SKM-1 treated with dmso at 0.1 percent for 144 hours (cell line): ENCODE measurements around the gene P2RY10.
"Not testable (repeated sequence)": the region's sequence is repeated elsewhere in the genome, so short reads cannot be mapped to it uniquely, and the experiment has no call there.

ENCODE experiments used
- DNase-seq: peaks from one replicate; lab custom pipeline; 2025; ENCODE audit not compliant: unreplicated experiment; lab: John Stamatoyannopoulos, UW

Gene P2RY10, protein sequence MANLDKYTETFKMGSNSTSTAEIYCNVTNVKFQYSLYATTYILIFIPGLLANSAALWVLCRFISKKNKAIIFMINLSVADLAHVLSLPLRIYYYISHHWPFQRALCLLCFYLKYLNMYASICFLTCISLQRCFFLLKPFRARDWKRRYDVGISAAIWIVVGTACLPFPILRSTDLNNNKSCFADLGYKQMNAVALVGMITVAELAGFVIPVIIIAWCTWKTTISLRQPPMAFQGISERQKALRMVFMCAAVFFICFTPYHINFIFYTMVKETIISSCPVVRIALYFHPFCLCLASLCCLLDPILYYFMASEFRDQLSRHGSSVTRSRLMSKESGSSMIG

DNA sequence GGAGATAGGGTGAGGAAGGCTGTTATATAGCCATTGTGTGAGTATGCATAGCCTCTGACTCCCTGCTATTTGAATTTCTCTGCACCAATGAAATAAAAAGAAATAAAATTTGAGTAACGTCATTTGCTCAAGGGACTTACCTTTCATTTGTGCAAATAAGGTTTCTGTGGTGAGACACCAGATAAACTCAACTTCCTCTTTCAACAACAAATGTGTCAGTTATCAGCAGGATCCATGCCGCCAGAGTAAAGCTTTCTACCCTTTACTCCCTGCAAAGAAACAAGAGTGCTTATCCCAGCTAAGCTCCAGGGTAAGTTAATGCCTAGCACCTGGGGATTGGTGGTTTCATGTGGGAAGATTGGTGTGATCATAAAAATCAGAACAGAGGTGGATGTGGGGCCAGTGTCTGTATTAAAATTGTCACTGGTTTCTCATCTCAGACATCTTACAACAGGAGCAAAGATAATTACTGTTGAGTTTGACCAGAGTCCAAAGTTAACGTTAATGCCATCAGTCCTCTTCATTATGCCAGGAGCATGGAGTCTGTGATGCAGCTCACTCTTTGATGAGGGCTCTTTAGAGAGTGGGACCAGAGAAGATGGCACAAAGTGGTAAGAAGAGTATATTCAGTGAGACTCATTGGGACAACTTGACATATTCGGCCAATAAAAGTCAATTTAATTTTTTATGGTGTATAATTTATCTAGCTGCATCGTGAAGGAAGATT, at the start of gene P2RY10:
Gene P2RY10, plus strand, starts transcription at position 206 of the 727 bp plus-strand sequence. CDS start 15,130 bp downstream, outside the sequence.
- no peak for DNase-seq

DNA sequence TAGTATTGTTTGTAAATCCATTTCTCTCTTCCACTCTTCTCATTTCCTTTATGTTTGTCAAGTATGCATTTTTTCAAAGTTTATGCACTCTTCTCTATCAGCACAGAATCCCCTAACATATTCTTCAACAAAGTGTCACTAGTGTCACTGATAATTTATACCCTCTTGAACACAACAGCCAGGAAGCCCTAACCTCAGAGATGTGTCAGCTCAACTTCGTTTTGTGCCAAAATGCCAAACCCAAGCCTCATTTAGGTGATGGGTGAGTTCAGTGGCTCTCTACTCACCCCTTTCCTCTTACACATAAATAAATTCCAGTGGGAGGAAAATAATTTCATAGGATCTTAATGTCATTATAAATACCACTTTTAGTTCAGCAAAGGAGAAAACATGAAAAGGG, 22.4 kb upstream of the P2RY10 start:
- DNase-seq: no peak

DNA sequence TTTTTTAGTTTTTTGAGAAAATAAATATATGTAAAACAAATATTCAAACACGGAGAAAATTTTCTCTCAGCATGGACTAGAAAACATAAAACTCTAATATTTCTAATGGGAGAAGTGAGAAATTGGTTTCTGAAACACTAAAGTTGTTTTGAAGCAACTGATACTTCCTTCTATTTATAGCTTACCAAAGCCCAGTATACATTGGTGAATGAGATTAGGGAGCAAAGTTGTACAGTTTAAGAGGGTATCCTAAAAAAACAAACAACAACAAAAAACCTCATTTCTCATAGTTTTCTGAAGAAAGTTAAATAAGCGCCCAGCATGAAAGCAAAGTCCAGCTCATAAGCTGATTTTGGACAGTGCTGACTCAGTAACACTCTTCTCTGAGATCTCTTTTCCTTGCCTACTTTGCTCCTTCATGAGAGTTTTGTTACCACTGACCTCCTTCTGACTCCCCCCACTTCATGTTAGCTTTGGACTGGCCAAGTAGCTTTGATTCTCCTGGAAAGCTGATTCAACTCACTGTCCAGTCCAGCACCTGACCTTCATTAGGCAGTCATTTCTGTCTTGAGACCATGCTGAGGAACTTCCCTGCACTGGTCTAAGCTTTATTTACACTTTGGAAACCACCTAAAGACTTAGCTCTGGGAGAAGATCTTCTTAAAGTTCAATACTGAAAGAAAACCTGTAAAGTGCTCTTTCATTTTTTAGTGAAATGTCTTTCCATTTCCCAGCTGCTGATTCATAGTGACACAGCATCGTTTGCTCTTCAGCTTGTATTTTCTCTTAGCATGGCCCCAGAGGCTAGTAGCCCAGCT, 21.8 kb upstream of the P2RY10 start:
- no peak for DNase-seq

DNA sequence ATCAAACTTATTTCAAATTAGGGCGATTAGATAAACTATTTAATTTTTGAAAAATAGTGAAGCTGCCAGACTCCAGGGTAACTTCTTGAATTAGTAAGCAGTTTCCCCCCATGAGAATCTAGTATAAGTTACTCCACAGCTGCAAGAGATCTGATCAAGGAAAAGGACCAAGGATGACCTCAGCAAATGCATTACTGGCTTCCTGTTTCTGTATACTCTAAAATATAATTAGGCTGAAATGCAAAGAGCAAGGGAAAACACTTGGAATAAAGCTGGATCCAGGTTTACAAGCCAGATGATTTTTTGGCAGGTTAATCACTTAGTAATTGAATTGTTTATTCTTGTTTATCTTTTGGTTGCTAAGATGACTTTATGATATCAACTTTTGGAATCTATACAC, 13.4 kb upstream of the P2RY10 start:
- DNase-seq: no peak

DNA sequence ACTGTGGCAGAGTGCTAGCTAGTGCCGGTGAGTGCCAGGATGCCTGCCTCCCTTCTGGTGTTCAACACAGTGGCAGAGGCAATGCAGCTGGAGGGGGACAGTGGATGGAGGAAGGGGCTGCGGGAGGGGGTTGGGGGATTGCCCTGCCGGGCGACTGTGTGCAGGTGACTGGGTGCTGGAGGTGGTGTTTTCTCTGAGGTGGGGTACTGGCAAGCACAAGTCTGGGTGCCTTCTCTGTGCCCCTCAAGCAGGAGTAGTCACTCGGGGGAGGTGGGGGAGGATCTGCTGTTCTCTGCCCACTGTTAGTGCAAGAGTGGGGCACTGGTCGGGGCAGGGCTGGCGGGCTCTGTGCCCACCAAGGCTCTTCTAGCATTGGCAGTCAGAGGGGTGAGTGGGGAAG, 10.3 kb upstream of the P2RY10 start:
- no peak for DNase-seq

DNA sequence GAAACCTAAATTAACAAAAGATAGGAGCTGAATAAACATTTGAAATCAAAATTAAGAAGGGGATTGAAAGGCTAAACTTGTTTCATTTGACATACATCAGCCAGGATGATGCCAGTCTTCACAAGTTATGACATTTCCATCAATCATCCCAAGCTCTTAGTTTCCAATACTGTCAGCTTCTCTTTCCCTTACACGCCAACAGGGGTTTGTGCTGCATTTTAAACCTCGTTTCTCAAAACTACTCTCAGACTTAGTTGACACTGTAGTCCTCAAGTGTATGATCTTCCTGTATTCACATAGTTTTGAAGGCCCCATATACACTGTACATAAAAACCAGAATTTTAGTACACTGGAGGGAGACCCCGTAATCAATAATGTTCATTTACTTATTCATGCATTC, 840 bp upstream of the P2RY10 start:
- DNase-seq: no peak

DNA sequence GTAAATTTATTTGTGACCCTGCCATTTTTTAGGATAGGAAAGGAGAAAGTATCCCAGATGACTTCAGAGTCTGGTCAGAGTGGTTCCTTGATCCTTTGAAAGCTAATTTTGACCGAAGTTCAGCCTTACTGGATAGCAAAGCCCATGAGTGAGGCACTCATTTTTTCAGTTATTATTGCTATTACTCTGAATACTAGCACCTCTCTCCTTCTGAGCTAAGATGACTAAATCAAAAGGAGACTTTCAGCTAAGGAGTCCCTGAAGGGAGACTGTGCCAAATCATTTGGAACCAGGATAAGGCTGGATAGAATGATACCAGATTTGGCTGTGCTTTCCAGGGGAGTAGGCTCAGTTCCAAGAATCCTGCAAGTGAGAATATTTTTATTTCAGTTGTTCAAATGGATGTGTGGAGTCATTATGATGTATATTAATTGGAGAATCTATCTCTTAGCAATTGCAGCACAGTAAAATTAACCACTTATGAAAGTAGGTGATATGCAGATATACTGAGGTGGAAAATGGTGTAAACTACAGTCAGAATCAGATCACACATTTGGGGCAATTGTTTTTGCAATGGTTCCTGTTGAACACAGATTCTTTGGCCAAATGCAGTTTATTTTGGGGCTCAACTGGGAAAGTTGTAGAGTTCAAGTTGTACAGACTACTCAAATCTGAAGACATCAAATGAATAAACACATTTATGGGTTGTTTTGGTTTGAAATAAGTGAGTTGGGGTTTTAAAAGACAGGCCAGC, 1.2 kb downstream of the P2RY10 start:
- DNase-seq: no peak

DNA sequence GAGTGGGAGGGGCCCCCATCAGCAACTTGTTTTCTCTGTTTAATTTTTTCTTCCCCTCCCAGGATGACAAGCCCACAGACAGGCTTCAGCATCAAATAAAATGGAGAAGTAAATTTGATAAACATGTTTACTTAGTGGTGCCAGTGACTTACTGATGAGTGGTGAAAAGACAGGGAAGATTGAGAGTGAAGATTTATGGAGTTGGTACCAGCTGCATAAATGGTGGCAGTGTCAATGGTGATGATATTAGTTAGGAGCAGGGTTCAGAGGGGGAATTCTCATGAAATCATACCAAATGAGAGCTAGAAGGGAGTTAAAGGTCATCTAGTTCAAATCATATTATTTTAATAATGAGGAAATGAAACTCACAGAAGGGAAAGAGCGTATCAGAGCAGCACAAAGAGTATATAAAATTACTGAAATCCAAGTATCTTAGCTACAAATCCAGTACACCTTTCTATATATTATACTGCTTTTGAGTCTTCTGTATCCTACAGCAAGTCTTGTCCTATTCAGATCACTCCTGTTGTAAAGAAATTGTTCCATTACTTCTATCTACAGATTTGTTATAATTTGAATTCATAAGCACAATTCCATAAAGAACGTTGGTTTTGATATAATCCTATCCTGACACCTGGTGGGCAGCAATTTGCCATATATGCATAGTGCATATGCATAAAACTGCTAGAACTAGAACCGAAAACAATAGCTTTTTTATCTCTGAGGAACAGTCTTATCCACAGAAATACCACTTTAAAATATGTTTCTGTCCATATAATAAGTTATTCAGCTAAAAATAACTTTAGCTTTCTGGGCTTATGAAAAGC, 5.0 kb downstream of the P2RY10 start:
- no peak for DNase-seq

DNA sequence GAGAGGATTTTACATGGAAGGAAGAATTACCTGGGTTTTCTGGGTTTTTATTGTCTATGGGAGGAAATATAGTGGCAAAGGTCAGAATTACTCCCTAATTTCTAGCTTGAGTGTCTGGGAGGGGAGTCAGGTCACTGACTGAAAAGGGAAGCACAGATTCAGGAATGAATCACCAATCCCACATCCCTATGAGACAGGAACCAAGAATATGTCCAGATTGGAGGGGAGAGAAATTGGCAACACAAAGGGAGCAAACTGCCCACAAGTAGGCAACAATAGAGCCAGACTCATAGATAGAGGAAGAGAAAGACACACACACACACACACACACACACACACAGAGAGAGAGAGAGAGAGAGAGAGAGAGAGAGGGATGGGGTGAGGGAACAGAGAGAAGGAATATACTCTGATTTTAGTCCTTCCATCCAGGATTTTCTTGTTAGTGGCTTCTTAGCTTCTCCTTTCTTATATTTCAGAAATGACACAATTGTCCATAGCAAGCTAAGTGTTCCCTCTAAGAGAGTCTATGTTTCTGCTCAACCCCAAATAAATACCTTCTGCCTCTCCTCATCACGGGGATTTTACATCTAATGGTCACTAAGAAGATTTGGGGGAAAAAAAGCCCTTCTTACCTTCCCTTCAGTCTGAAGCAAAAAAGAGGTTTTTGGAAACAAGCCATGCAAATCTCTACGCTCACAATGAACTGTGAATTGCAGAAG, 12.0 kb downstream of the P2RY10 start:
- no peak for DNase-seq

DNA sequence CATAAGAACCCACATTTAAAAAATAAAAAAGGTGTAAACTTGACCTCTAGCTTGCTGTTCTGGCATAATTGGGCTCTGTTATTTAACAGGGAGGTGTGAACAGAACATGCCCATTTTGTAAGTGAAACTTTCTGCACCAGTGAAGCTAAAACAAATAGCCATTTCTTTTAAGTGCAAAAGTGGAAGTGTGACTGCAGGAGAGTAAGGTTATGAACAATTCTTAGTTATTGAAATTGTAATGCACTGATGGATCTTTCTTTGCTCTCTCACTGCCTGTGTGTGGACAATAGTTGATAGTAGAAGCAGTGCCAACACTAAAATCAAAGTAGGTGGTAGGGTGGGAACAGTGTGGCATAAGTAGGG, 12.6 kb downstream of the P2RY10 start:
- no peak for DNase-seq

DNA sequence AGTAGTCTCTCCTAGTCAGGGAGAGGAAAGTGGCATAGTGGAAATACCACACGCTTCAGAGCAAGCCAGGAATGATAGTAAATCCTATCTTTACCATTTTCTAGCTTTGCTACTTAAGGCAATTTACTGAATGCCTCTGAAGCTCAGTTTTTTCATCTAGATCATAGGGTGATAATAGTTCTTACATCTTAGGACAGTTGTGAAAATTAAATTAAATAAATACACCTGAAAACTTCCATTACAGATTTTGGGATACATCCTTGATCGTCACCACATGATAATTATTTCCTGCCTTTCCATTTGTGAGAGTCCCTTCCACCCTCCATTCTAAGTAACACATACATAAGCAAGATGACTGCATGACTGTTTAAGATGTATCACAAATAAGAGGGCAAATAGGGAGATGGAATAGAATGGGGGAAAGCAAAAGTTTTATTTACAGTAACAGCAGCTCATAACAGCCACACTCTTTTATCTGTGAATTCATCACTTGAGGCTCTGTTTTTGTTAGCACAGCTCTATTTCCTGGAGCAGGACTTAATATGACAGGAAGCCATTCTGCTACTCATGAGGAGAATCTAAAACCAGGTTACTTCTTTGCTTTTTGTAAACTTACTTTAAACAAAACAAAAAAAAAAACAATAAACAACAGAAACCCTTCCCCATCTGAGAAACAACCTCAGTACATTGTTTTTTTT, 13.4 kb downstream of the P2RY10 start:
- no peak for DNase-seq

DNA sequence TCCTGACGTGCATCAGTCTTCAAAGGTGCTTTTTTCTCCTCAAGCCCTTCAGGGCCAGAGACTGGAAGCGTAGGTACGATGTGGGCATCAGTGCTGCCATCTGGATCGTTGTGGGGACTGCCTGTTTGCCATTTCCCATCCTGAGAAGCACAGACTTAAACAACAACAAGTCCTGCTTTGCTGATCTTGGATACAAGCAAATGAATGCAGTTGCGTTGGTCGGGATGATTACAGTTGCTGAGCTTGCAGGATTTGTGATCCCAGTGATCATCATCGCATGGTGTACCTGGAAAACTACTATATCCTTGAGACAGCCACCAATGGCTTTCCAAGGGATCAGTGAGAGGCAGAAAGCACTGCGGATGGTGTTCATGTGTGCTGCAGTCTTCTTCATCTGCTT, 15.7 kb downstream of the P2RY10 start:
- DNase-seq: no peak

DNA sequence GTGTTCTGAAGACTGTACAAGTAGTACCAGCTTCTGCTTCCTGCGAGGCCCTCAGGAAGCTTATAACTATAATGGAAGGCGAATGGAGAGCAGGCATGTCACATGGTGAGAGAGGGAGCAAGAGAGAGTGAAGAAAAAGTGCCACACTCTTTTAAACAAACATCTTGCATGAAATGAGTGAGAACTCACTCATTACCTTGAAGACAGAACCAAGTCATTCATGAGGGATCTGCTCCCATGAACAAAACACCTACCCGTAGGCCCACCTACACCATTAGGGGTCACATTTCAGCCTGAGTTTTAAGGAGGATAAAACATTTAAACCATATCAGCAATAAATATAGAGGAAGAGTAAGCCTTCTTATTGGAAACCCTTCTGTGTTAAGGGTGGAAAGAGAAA, 19.4 kb downstream of the P2RY10 start:
- no peak for DNase-seq

DNA sequence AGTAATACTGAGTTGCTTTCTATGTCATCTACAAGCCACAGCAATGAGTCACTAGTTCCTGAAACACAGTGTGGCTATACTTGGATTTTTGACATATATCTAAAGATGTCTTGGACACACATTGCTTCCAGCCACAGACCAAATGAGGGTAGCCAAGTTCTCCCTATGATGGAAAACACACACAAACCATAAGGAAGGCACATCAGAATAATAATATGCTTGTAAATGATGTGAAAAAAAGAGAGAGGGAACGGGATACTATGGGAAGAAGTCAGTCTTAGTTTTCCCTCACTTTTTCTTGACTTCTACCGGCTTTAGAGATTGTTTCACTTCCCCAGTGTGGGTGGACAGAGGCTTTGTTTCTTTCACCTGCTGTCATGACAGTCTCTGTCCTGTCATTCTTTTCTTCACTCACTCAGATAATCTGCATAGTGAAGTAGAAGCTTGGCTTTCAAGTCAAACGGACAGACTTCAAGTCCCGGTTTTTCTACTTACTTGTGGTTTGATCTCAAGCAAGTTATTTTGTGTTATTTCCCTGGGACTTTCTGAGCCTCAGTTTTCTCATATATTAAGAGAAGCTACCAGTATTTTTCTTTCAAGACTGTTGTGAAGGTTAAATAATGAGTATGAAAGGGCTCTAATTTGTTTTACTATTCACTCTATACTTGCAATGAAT, 34.7 kb downstream of the P2RY10 start:
- no peak for DNase-seq

DNA sequence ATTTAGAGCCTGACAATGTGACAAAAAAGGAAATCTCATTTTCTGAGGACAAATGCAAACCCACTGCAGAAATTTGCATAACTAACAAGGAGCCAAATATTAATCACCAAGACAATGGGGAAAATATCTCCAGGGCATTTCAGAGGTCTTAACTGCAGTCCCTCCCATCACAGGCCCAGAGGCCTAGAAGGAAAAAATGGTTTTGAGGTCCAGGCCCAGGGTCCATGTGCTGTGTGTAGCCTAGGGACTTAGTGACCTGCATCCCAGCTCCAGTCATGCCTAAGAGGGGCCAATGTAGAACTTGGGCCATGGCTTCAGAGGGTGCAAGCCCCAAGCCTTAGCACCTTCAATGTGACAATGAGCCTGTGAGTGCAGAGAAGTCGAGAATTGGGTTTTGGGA, 44.2 kb downstream of the P2RY10 start:
- no peak for DNase-seq

DNA sequence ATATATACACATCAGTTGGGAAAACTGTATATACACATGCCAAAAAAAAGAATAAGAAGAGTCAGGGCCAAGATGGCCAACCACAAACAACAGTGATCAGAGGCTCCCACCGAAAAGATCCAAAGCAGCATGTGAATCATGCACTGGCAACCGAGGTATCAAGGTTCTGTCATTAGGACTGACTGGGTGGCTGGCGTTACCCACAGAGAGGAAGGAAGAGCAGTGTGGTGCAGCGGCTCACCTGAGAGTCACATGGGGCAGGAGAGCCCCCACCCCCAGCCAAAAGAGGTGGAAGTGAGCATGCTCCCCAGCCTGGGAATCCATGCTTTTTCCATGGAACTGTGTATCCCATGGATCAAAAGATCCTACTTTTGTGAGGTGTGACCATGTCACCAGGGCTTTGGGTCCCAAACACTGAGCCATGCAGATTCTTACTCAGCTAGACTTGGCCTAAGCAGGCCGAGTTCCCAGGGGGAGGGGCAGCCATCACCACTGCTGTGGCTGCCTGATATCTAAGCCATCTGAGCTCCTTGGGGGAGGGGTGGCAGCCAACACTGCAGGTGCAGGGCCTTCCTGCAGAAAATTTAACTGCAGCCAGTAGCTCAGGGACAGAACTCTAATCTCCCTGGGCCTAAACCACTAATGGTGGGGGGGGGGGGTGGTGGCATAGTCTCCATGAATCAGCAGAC, 52.8 kb downstream of the P2RY10 start:
- no peak for DNase-seq

DNA sequence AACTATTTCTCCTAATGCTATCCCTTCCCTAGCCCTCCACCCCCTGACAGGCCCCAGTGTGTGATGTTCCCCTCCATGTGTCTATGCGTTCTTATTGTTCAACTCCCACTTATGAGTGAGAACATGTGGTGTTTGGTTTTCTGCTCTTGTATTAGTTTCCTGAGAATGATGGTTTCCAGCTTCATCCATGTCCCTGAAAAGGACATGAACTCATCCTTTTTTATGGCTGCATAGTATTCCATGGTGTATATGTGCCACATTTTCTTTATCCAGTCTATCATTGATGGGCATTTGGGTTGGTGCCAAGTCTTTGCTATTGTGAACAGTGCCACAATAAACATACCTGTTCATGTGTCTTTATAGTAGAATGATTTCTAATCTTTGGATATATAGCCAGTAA, 62.3 kb downstream of the P2RY10 start:
- not testable (repeated sequence) for DNase-seq
